KG1 (cell line): ENCODE measurements around the gene CACNA1B.

ENCODE experiments used
- DNase-seq: peaks from one replicate; lab custom pipeline; 2025; lab: John Stamatoyannopoulos, UW

Gene CACNA1B

DNA sequence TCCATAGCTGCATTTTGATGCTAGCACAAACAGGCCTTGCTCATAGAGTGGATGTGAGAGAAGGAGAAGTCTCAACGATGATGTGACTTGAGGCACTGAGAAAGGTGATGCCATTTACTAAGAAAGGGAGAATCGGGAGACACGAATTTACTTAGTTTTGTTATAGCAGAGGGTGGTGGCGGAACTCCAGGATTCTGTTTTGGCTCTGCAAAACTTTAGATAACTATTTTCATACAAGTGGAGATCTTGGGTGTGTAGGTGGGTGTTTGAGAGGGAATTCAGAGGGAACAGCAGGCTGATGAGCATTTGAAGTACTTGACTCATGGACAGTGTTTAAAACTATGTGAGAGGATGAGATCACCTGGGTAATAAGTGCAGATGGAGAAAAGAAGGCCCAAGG is 43.2 kb downstream of the CACNA1B start:
- no peak for DNase-seq

GRCh38 chr9:137924169-137924568 is 46.6 kb downstream of the CACNA1B start:
- no peak for DNase-seq

GRCh38 chr9:137924761-137925369 is 47.3 kb downstream of the CACNA1B start:
- no peak for DNase-seq

DNA sequence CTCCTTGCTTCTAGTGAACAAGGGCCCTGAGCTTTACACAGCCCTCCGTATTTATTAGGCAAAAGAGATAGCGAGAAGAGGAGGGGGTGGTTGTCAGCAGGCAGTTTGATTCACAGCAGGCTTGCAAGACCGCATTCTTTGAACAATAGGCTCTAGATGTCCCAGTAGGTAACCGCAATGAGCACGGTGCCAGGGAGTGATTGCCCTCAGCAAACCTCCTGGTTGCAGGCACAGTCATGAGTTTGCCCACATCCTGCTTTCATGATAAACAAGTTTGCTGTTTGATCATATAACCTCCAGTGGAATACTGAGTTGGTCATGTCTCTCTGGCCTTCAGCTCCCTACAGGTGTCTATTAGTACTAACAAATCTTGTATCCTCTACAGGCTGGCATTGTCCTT is 66.1 kb downstream of the CACNA1B start:
- no peak for DNase-seq

GRCh38 chr9:137945581-137945980 is 68.0 kb downstream of the CACNA1B start:
- DNase-seq: no peak

DNA sequence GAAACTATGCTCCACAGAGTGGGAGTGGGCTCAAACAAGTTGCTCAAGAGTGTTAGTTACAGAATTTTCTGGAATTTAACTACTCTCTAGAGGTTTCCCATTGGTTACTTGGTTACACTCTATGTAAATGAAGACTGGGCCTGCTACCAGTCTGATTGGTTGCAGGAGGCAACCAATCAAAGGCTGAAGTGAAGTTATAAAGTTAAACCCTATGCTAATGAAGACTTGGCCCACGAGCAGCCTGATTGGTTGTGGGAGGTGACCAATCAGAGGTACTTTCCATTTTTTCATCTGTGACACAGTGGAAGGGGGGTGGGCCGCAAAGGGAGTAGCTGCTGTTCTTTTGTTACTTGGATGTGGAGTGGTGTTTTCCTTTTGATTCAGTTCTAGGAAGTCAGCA is 69.4 kb downstream of the CACNA1B start:
- no peak for DNase-seq

GRCh38 chr9:137948642-137949041 is 71.1 kb downstream of the CACNA1B start:
- no peak for DNase-seq

- no peak for DNase-seq
Observed at GRCh38 chr9:137949260-137949659, 71.7 kb downstream of the CACNA1B start.

DNA sequence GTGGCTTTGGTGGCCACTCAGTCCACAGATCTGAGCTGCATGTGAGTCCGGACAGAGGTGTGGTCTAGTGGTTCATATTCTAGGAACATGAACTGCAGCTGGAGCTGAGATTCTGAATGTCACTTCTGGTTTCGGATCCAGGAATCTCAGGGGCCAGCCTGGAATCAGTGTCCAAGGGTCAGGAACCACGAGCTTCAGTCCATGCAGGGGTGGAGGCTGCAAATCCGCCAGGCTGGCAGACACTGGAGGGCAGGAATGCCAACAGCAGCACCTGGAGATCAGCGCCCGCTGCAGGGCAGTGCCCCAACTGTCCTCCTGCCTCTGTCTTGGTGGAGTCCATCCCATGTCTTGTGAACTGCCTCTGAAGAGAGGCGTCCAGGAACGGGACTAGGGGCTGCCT is 73.5 kb downstream of the CACNA1B start:
- no peak for DNase-seq

DNA sequence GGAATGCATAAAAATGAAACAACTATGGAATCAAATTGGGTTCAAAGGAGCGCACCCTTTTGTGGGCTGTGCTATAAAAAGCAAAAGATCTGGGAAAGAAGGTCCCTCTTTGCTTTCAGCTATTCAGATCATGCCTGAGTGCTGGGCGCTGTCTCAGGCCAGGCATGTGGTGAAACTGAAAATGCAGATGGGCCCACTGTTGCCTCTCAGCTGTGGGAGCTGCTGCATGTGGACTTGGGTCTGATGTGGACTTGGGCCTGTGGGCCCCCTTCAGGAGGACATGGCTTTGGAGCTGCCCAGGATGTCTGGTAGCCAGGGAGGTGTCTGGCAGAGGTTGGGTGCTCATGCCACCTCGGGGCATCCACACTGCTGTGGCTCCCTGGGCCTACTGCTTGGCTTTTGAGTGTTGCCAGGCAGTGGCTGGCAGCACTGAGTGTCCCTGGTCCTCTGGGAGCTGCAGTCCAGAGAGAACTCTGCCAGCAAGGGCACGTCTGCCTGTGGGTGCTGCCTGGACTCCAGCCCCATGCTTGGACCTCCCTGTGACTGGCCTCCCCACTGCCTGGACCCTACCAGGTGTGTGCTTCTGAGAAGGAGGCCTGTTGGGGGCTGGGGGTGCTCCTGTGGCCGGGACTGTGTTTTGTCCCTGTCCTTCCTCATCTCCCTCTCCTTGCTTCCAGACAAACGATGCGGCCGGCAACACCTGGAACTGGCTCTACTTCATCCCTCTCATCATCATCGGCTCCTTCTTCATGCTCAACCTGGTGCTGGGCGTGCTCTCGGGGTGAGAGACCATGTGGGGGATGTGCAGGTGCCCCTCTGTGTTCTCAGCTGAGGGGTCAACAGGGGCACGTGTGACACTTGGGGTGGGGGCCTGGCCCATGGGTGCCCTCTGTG is 74.3 kb downstream of the CACNA1B start:
- no peak for DNase-seq

- DNase-seq: no peak
Observed at GRCh38 chr9:137952976-137953666, 75.5 kb downstream of the CACNA1B start.

- DNase-seq: no peak
Observed at GRCh38 chr9:137953683-137954438, 76.3 kb downstream of the CACNA1B start.

GRCh38 chr9:137955224-137955570 is 77.6 kb downstream of the CACNA1B start:
- no peak for DNase-seq

- DNase-seq: no peak
Observed at GRCh38 chr9:137955586-137955985, 78.0 kb downstream of the CACNA1B start.

DNA sequence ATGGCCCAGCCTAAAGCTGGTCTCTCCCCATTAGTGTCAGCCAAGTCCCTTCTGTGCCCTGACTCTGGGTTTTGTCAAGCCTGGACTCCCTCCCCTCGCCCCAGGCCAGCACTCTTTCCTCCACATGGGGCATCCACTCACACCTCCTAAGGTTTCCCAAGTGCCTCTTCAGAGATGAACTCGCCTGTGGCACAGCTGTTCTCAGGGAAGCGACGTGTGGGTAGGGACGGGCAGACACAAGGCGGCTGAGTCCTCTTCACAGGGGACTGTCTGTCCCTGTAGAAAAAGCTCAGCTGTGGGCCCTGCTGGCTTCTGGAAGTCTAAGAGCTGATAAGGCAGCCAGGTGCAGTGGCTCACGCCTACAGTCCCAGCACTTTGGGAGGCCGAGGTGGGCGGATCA is 78.5 kb downstream of the CACNA1B start:
- no peak for DNase-seq

- no peak for DNase-seq
Observed at GRCh38 chr9:137956688-137957385, 79.3 kb downstream of the CACNA1B start.

GRCh38 chr9:137959641-137960411 is 82.2 kb downstream of the CACNA1B start:
- no peak for DNase-seq

DNA sequence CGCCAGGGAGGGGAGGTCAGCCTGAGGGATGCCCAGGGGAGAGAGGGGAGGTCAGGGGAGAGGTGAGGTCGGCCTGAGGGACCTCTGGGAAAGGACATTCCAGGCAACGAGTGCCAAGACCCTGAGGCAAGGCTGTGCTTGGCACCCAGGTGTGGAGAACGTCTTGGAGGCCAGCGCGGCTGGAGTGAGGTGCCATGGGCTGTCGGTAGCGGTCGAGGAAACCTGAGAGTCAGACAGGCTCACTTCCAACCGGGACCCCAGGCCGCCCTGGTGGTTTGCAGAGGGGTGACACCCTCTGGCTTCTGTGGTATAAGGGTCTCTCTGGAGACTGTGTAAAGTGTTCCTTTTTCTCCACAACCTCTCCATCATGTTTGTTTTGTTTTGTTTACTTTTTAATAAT is 82.9 kb downstream of the CACNA1B start:
- DNase-seq: no peak

GRCh38 chr9:137963525-137963924 is 85.9 kb downstream of the CACNA1B start:
- no peak for DNase-seq

- no peak for DNase-seq
Observed at GRCh38 chr9:137965177-137965795, 87.7 kb downstream of the CACNA1B start.
